Adrenal gland (tissue), 12 donors: ENCODE data around the gene PRPF40A. TPM values are rescaled to one million over a fixed set of nuclear protein-coding genes. Genes with fewer than 3 reads are reported as not detected.

Experiments used
- DNase-seq, 7 donors: peaks; one replicate each; pipeline ENCODE4 v3.0.0-alpha.2; 2019 to 2020
- H3K27ac ChIP-seq, 5 donors: fragments of 200-600 bp; sonication (generic) in 4 of 5; 1 replicate in 3 of 5; 2 replicates in 2 of 5; pipeline versions ENCODE4 v1.5.1 to v1.8.0; 2016 to 2020; ENCODE audit warnings: mild to moderate bottlenecking in 1 of 5
- H3K27me3 ChIP-seq: fragments of 200-600 bp; 2 replicates; pipeline ENCODE4 v1.8.0; 2021
- H3K36me3 ChIP-seq, 2 donors: fragments of 200-600 bp; replicated peaks in 1 of 2; 1 replicate in 1 of 2; 2 replicates in 1 of 2; pipeline versions ENCODE4 v1.5.1 to v1.8.0; 2018 to 2022
- H3K4me1 ChIP-seq, 2 donors: fragments of 200-600 bp; replicated peaks in 1 of 2; 1 replicate in 1 of 2; 2 replicates in 1 of 2; pipeline versions ENCODE4 v1.5.1 to v1.8.0; 2018 to 2021
- H3K4me3 ChIP-seq, 4 donors: fragments of 200-600 bp; sonication (generic) in 3 of 4; one replicate each; pipeline ENCODE4 v1.5.1; 2016 to 2018
- H3K9me3 ChIP-seq, 3 donors: fragments of 200-600 bp; sonication (generic) in 1 of 3; replicated peaks in 1 of 3; 1 replicate in 2 of 3; 2 replicates in 1 of 3; pipeline versions ENCODE4 v1.5.1 to v1.8.0; 2016 to 2021
- CTCF ChIP-seq, 6 experiments: fragments of 450-650 bp in 4 of 6; fragments of 200-600 bp in 2 of 6; sonication (generic) in 1 of 6; IDR thresholded peaks; 1 replicate in 5 of 6; 2 replicates in 1 of 6; pipeline versions ENCODE4 v1.5.1 to v1.8.0; 2016 to 2021; ENCODE audit warnings: antibody characterized with exemption in 6 of 6, mild to moderate bottlenecking in 2 of 6, moderate library complexity in 1 of 6
- POLR2A ChIP-seq, 2 donors: fragments of 450-650 bp; IDR thresholded peaks; one replicate each; pipeline ENCODE4 v1.6.1; 2017; ENCODE audit warnings: antibody characterized with exemption in 2 of 2, mild to moderate bottlenecking in 2 of 2, moderate library complexity in 1 of 2
- WGBS, 4 donors: extraction: QIAGEN DNeasy Blood & Tissue Kit in 2 of 4; methylation state at CpG; one replicate each; pipeline versions ENCODE4 v1.1.5 to v1.1.7; 2013 to 2017; 5-methylcytosine and 5-hydroxymethylcytosine counted together
- intact Hi-C, 2 donors: fragments of 100-400 bp; cut with DNase I; formaldehyde crosslinking; loops; one replicate each; pipeline versions ENCODE4 v1.14.1 to v1.15.0; 2022 to 2023
- polyA plus RNA-seq, 3 donors: library from polyadenylated mRNA; stranded (reverse); fragments of 200-250 nt in 2 of 3; fragments of 350-450 nt in 1 of 3; fragmentation: Illumina TruSeq in 1 of 3; extraction: RNeasy Lipid Tissue Mini Kit (QIAGEN cat#74804) in 1 of 3; gene quantifications; one replicate each; pipeline ENCODE4 v1.2.3, GENCODE V29; 2013 to 2014
- total RNA-seq, 9 donors: library from RNA; depleted of rRNA in 4 of 9; stranded (reverse); fragments of >200 nt in 4 of 9; fragments of 120-200 nt in 1 of 9; fragmentation: NEBNext Ultra II Directional in 1 of 9; extraction: Animal tissue kit (Norgen Biotek cat#: 25700) in 1 of 9; gene quantifications; one replicate each; pipeline versions ENCODE4 v1.1.0 to v1.2.4, GENCODE V29; 2013 to 2023
- donor health status: healthy with polysubstance abuse.
- donor health status: Bipolar disorder and iron deficiency.
- donor health status: DM: yes; HTN: yes; CAD: no.
- donor health status: DM: no; HTN: no; CAD: no.
- donor health status: DM: no; HTN: no; CAD: no.
- donor health status: DM: yes; HTN: yes; CAD: no.

The PRPF40A gene
- total and polyA plus RNA-seq, 12 donors: 15.6 to 133 (median 68.9) TPM

- Histone ChIP-seq H3K27ac (no peak overlapping the region), H3K4me1 (no peaks in the 10 kb centered on the region), H3K9me3 (no peaks in the 10 kb centered on the region), H3K4me3 (no peak overlapping the region), H3K27me3 (no peaks in the 10 kb centered on the region), H3K36me3 (peaks cover 0 to 39% of the 10 kb centered on the region in 2 donors)
- intact Hi-C loops: loop anchor here in 1 of 2 donors (10.0 kb wide), 1 partner anchor 298 kb away; the partner anchor contains the start of gene FMNL2
- DNase-seq: no peak
- WGBS, 4 donors: 91 to 97% (median 96%) methylated on average over 3 of the region's 3 CpGs
- TF ChIP-seq POLR2A (IDR thresholded peaks at IDR 0.05): no peak
- TF ChIP-seq CTCF (IDR thresholded peaks at IDR 0.05): no peak
Measured at GRCh38 chr2:152632736-152633135, 84.5 kb downstream of the PRPF40A start.

GRCh38 chr2:152630466-152630865, 86.8 kb downstream of the PRPF40A start:
- intact Hi-C loops: loop anchor here in 1 of 2 donors (10.0 kb wide), 1 partner anchor 296 kb away; the partner anchor contains the start of gene FMNL2
- H3K27ac ChIP-seq: no peak overlapping the region
- WGBS, 4 donors: 82 to 96% (median 88%) methylated on average over 4 of the region's 4 CpGs

GRCh38 chr2:152629202-152629601, 88.1 kb downstream of the PRPF40A start:
- Histone ChIP-seq H3K27me3 (no peaks in the 10 kb centered on the region), H3K27ac (no peak overlapping the region), H3K4me3 (no peak overlapping the region), H3K36me3 (peaks cover 0 to 28% of the 10 kb centered on the region in 2 donors), H3K9me3 (no peaks in the 10 kb centered on the region), H3K4me1 (peaks cover 10 to 22% of the 10 kb centered on the region in 2 donors)
- WGBS, 4 donors: 67 to 80% (median 74%) methylated on average over 1 of the region's 1 CpG
- DNase-seq: no peak
- TF ChIP-seq POLR2A (IDR thresholded peaks at IDR 0.05) (no peak), CTCF (IDR thresholded peaks at IDR 0.05) (no peak)
- intact Hi-C loops: loop anchor here in 1 of 2 donors (10.0 kb wide), 1 partner anchor 294 kb away; the partner anchor contains the start of gene FMNL2

More at GRCh38 chr2:152630466-152630865, 86.8 kb downstream of the PRPF40A start:
- Histone ChIP-seq H3K9me3 (no peaks in the 10 kb centered on the region), H3K27me3 (no peaks in the 10 kb centered on the region), H3K4me3 (no peak overlapping the region), H3K36me3 (peaks cover 0 to 31% of the 10 kb centered on the region in 2 donors), H3K4me1 (peaks cover 0 to 12% of the 10 kb centered on the region in 2 donors)
- TF ChIP-seq CTCF (IDR thresholded peaks at IDR 0.05) (no peak), POLR2A (IDR thresholded peaks at IDR 0.05) (no peak)
- no peak for DNase-seq

- Histone ChIP-seq H3K27me3 (no peaks in the 10 kb centered on the region), H3K36me3 (peaks cover 0 to 12% of the 10 kb centered on the region in 2 donors), H3K9me3 (no peaks in the 10 kb centered on the region), H3K27ac (no peak overlapping the region), H3K4me1 (peaks cover 10 to 22% of the 10 kb centered on the region in 2 donors), H3K4me3 (no peak overlapping the region)
- no peak for TF ChIP-seq POLR2A (IDR thresholded peaks at IDR 0.05)
- peak; percentile 37 to 81 (median 67) for TF ChIP-seq CTCF (IDR thresholded peaks at IDR 0.05)
- intact Hi-C loops: loop anchor here in 1 of 2 donors (10.0 kb wide), 1 partner anchor 293 kb away; the partner anchor contains the start of gene FMNL2
- 0 to 7% (median 3%) methylated on average over 1 of the region's 1 CpG for WGBS, 4 donors
- peak in 1 of 7 donors; percentile 6 for DNase-seq
Measured at GRCh38 chr2:152627351-152627957, 89.8 kb downstream of the PRPF40A start.
